ENCODE measurements around the gene MYBPC2.

DNA sequence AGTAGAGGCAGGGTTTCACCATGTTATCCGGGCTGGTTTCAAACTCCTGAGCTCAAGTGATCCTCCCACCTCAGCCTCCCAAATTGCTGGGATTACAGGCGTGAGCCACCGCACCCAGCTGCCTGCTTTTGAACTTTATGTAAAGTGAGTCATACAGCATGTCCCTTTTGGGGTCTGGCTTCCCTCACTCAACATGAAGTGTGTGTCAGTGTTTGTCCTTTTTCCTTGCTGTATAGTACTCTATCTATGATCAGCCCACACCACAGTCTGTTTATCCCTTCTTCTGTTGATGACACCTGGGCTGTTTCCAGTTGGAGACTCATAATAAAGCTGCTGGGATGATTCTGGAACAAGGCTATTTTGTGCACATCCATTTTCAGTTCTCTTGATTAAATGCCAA is 11.9 kb upstream of the MYBPC2 start:
- TF ChIP-seq EZH2 (IDR thresholded peaks at IDR 0.05; ENCODE audit: insufficient read depth, poor library complexity, severe bottlenecking) (no peak), EZH2phosphoT487 (IDR thresholded peaks at IDR 0.05; ENCODE audit: insufficient read depth, low read depth) (no peak)

Measured in GM23248 (cell line).